ENCODE measurements around the gene THAP3.
A peak's percentile ranks its signal among the peaks of the same experiment; 100 is the strongest.

THAP3 gene

DNA sequence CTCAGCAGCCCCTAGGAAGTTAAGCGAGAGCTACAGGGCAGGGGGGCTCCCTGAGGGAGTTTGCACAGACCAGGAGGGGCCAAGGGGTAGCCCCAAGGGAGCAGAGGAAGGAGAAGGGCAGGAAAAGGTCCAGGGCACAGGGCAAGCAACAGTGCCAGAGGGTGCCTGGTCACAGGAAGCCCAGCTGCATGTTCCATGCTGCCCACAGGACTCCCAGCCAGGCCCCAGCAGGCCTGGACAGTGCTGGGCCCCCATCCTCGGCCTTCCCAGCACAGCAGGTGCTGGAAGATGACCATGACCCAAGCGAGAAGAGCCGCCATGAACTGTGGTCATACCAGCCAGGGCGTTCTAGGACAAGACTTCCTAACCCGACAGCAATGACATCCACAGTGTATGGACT lies 33.0 kb upstream of the THAP3 start:
- CTCF ChIA-PET, result interaction anchor here (1.0 to 4.7 kb wide), 6 partner anchors 10 to 45 kb away, joined by 3 to 48 read pairs (median 4); partner anchors contain the start of genes KLHL21, NOL9 and TAS1R1
- no peaks in the 10 kb centered on the region for H3K27me3 ChIP-seq (replicated peaks in 2 of 5; ENCODE audit: control insufficient read depth in 4 of 5, insufficient read depth in 5 of 5, low read length in 4 of 5)
- H3K4me3 ChIP-seq (ENCODE audit: control insufficient read depth in 1 of 7, extremely low read depth in 1 of 7, insufficient read depth in 4 of 7, low read depth in 2 of 7, low read length in 6 of 7), result peak overlapping the region in 2 of 7 experiments; percentile 4 to 55
- DNase-seq, result no peak
- H3K27ac ChIP-seq (ENCODE audit: insufficient read depth in 1 of 2, low read depth in 1 of 2, low read length in 2 of 2, poor library complexity in 1 of 2, severe bottlenecking in 2 of 2), result no peak overlapping the region
- no peaks in the 10 kb centered on the region for H3K9me3 ChIP-seq (ENCODE audit: control extremely low read depth in 1 of 5, control insufficient read depth in 4 of 5, insufficient read depth in 2 of 5, low read depth in 1 of 5, low read length in 4 of 5)
- peaks cover 7 to 92% (median 62%) of the 10 kb centered on the region in 4 experiments for H3K36me3 ChIP-seq (ENCODE audit: control insufficient read depth in 4 of 4, insufficient read depth in 4 of 4, low read length in 3 of 4)
- 78% methylated on average over 6 of the region's 6 CpGs for WGBS (ENCODE audit: insufficient coverage)
- H3K4me1 ChIP-seq (ENCODE audit: control extremely low read depth in 1 of 4, control insufficient read depth in 4 of 4, insufficient read depth in 4 of 4, low read length in 3 of 4), result peaks cover 6 to 71% (median 62%) of the 10 kb centered on the region in 4 experiments
- POLR2A ChIA-PET, result interaction anchor here (1.0 to 1.3 kb wide), 2 partner anchors 9 to 12 kb away, joined by 4 to 5 read pairs; no protein-coding TSS in a partner anchor

DNA sequence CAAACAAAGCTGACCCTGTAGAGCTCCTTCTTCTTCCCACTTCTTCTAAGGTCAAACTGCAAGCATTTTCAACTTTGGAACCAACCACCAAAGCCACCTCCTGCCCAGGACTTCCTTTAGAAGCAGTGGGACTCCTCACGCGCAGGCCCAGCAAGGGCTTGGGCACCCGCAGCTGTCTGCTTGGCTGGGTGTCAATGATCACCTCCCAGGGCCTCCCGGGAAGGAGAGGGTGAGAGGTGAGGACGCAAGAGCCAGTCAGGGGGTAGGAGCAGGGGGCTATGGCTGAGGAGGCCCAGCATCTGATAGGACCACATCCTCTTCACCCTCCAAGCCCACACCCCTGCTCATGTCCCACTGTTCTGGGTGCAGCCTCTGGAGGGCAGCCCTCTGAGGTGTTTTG lies 32.2 kb upstream of the THAP3 start:
- Histone ChIP-seq H3K36me3 (ENCODE audit: control insufficient read depth in 4 of 4, insufficient read depth in 4 of 4, low read length in 3 of 4) (peaks cover 7 to 92% (median 65%) of the 10 kb centered on the region in 4 experiments), H3K4me1 (ENCODE audit: control extremely low read depth in 1 of 4, control insufficient read depth in 4 of 4, insufficient read depth in 4 of 4, low read length in 3 of 4) (peaks cover 6 to 63% (median 55%) of the 10 kb centered on the region in 4 experiments), H3K27ac (ENCODE audit: insufficient read depth in 1 of 2, low read depth in 1 of 2, low read length in 2 of 2, poor library complexity in 1 of 2, severe bottlenecking in 2 of 2) (no peak overlapping the region), H3K9me3 (ENCODE audit: control extremely low read depth in 1 of 5, control insufficient read depth in 4 of 5, insufficient read depth in 2 of 5, low read depth in 1 of 5, low read length in 4 of 5) (no peaks in the 10 kb centered on the region), H3K4me3 (ENCODE audit: control insufficient read depth in 1 of 7, extremely low read depth in 1 of 7, insufficient read depth in 4 of 7, low read depth in 2 of 7, low read length in 6 of 7) (no peak overlapping the region), H3K27me3 (replicated peaks in 2 of 5; ENCODE audit: control insufficient read depth in 4 of 5, insufficient read depth in 5 of 5, low read length in 4 of 5) (no peaks in the 10 kb centered on the region)
- POLR2A ChIA-PET, result no interaction called here
- DNase-seq, result no peak
- CTCF ChIA-PET, result interaction anchor here (1.2 kb wide), 1 partner anchor 10 kb away, joined by 3 read pairs; the partner anchor contains the start of gene KLHL21
- WGBS (ENCODE audit: insufficient coverage), result no CpG with 5 or more reads among the region's 5 CpGs

DNA sequence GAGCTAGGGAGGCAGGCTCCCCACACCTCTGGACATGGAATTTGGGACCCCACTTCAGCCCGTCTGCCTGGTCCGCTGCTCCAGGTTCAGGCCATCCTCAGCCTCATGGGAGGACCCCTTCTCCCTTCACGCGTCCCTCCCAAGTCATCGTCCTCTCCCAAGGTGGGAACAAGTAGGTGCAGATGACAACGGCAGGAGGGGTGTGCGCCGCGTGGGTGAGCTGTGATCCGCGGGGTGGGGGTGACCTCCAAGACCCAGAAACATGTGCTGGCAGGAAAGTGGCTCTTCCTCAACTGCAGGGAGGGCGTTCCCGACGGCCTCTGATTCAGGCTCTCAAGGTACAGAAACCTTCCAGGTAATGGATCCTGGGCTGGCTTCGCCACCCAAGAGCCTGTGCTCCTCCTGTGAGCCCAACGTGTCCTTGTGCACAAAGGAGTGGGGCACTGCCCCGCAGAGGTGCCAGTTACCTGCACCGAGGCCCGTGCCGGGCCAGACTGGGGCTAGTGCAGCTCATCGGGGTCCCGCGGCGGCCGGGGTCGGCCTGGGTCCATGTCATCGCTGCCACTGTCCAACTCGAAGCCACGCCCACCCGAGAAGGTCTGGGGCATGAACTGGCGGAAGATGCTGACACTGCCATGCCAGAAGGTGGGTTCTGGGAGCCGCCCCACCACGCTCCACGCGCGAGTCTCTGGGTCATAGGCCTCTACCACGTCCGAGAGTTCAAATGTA lies 31.6 kb upstream of the THAP3 start:
- DNase-seq, result no peak
- Histone ChIP-seq H3K27ac (ENCODE audit: insufficient read depth in 1 of 2, low read depth in 1 of 2, low read length in 2 of 2, poor library complexity in 1 of 2, severe bottlenecking in 2 of 2) (no peak overlapping the region), H3K4me1 (ENCODE audit: control extremely low read depth in 1 of 4, control insufficient read depth in 4 of 4, insufficient read depth in 4 of 4, low read length in 3 of 4) (peaks cover 6 to 62% (median 55%) of the 10 kb centered on the region in 4 experiments), H3K4me3 (ENCODE audit: control insufficient read depth in 1 of 7, extremely low read depth in 1 of 7, insufficient read depth in 4 of 7, low read depth in 2 of 7, low read length in 6 of 7) (no peak overlapping the region), H3K36me3 (ENCODE audit: control insufficient read depth in 4 of 4, insufficient read depth in 4 of 4, low read length in 3 of 4) (peaks cover 7 to 92% (median 65%) of the 10 kb centered on the region in 4 experiments), H3K27me3 (replicated peaks in 2 of 5; ENCODE audit: control insufficient read depth in 4 of 5, insufficient read depth in 5 of 5, low read length in 4 of 5) (no peaks in the 10 kb centered on the region), H3K9me3 (ENCODE audit: control extremely low read depth in 1 of 5, control insufficient read depth in 4 of 5, insufficient read depth in 2 of 5, low read depth in 1 of 5, low read length in 4 of 5) (no peaks in the 10 kb centered on the region)
- POLR2A ChIA-PET, result no interaction called here
- CTCF ChIA-PET, result interaction anchor here (1.2 kb wide), 1 partner anchor 10 kb away, joined by 3 read pairs; the partner anchor contains the start of gene KLHL21
- 96% methylated on average over 36 of the region's 38 CpGs for WGBS (ENCODE audit: insufficient coverage)

DNA sequence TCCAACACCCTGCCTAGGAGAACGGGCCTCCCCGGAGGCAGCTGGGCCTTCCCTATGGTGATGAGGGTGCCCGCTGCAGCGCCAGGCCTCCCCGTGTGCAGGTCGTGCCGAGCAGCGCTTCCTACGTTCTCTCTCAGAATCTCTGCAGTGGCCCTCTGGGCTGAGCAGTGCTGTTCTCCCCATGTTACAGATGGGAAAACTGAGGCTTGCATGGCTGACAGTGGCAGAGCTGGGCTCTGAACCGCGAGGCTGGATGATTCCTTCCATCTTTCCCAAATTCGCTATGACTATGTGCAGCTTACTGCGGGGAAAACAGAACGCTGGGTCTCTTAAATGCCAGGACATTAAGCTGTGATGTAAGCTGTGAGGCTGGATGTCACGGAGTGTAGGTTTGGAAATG lies 30.9 kb upstream of the THAP3 start:
- H3K9me3 ChIP-seq (ENCODE audit: control extremely low read depth in 1 of 5, control insufficient read depth in 4 of 5, insufficient read depth in 2 of 5, low read depth in 1 of 5, low read length in 4 of 5), result no peaks in the 10 kb centered on the region
- CTCF ChIA-PET, result no interaction called here
- 98% methylated on average over 13 of the region's 15 CpGs for WGBS (ENCODE audit: insufficient coverage)
- H3K36me3 ChIP-seq (ENCODE audit: control insufficient read depth in 4 of 4, insufficient read depth in 4 of 4, low read length in 3 of 4), result peaks cover 7 to 86% (median 65%) of the 10 kb centered on the region in 4 experiments
- H3K27me3 ChIP-seq (replicated peaks in 2 of 5; ENCODE audit: control insufficient read depth in 4 of 5, insufficient read depth in 5 of 5, low read length in 4 of 5), result no peaks in the 10 kb centered on the region
- H3K4me3 ChIP-seq (ENCODE audit: control insufficient read depth in 1 of 7, extremely low read depth in 1 of 7, insufficient read depth in 4 of 7, low read depth in 2 of 7, low read length in 6 of 7), result no peak overlapping the region
- H3K27ac ChIP-seq (ENCODE audit: insufficient read depth in 1 of 2, low read depth in 1 of 2, low read length in 2 of 2, poor library complexity in 1 of 2, severe bottlenecking in 2 of 2), result no peak overlapping the region
- DNase-seq, result no peak
- H3K4me1 ChIP-seq (ENCODE audit: control extremely low read depth in 1 of 4, control insufficient read depth in 4 of 4, insufficient read depth in 4 of 4, low read length in 3 of 4), result peaks cover 6 to 57% (median 49%) of the 10 kb centered on the region in 4 experiments
- POLR2A ChIA-PET, result no interaction called here

DNA sequence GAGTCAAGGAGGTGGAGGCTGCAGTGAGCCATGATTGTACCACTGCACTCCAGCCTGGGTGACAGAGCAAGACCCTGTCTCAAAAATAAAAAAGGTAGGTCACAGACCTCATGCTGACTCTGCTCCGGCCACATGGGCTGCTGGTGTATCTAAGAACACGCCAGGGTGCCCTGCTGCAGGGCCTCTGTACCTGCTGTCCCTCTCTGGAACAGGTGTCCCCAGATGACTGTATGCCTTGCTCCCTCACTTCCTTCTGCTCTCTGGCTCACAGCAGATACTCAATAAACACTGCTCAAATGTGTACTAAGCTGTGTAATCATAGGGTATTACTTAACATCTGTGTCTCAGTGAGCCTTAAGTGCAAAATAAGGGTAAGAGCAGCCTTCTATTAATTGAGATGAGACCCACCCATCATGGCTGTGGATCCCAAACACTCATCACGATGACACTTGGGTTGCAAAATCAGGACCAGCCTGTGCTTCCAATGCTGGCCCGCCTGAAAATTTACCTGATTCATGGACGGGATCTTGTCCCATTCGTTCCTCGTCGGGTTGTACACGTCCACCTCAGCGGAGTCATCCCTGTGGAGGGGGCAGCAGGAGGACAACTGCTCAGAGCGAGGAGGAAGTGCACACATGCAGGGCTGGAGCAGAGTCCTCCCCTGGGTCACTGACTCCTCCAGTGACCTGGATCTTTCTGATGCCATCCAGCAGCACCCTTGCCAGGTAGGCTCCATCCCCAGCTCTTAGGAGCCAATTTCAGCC lies 29.5 kb upstream of the THAP3 start:
- ChIA-PET POLR2A (no interaction called here), CTCF (interaction anchor here (1.2 kb wide), 1 partner anchor 42 kb away, joined by 3 read pairs; no protein-coding TSS in a partner anchor)
- DNase-seq, result no peak
- no peak overlapping the region for H3K4me3 ChIP-seq (ENCODE audit: control insufficient read depth in 1 of 7, extremely low read depth in 1 of 7, insufficient read depth in 4 of 7, low read depth in 2 of 7, low read length in 6 of 7)
- H3K4me1 ChIP-seq (ENCODE audit: control extremely low read depth in 1 of 4, control insufficient read depth in 4 of 4, insufficient read depth in 4 of 4, low read length in 3 of 4), result peaks cover 8 to 57% (median 49%) of the 10 kb centered on the region in 4 experiments
- H3K27me3 ChIP-seq (replicated peaks in 2 of 5; ENCODE audit: control insufficient read depth in 4 of 5, insufficient read depth in 5 of 5, low read length in 4 of 5), result no peaks in the 10 kb centered on the region
- 96% methylated on average over 11 of the region's 11 CpGs for WGBS (ENCODE audit: insufficient coverage)
- H3K27ac ChIP-seq (ENCODE audit: insufficient read depth in 1 of 2, low read depth in 1 of 2, low read length in 2 of 2, poor library complexity in 1 of 2, severe bottlenecking in 2 of 2), result no peak overlapping the region
- peaks cover 7 to 81% (median 60%) of the 10 kb centered on the region in 4 experiments for H3K36me3 ChIP-seq (ENCODE audit: control insufficient read depth in 4 of 4, insufficient read depth in 4 of 4, low read length in 3 of 4)
- no peaks in the 10 kb centered on the region for H3K9me3 ChIP-seq (ENCODE audit: control extremely low read depth in 1 of 5, control insufficient read depth in 4 of 5, insufficient read depth in 2 of 5, low read depth in 1 of 5, low read length in 4 of 5)

DNA sequence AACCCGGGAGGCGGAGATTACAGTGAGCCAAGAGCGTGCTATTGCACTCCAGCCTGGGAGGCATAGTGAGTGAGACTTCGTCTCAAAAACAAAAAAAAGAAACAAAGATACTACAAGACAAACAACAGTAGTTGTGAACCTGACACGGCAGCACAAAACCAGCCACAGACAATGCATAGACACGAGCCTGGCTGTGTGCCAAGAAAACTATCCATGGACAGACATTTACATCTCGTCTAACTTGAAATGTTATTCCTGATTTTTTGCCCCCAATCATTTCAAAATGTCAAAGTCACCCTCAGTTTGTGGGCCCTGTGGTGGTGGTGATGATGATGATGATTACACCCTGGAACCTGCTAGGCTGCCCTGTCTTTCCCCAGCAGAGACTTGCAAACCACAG lies 28.3 kb upstream of the THAP3 start:
- WGBS (ENCODE audit: insufficient coverage), result 84% methylated on average over 6 of the region's 7 CpGs
- peaks cover 10 to 55% (median 49%) of the 10 kb centered on the region in 4 experiments for H3K4me1 ChIP-seq (ENCODE audit: control extremely low read depth in 1 of 4, control insufficient read depth in 4 of 4, insufficient read depth in 4 of 4, low read length in 3 of 4)
- H3K27ac ChIP-seq (ENCODE audit: insufficient read depth in 1 of 2, low read depth in 1 of 2, low read length in 2 of 2, poor library complexity in 1 of 2, severe bottlenecking in 2 of 2), result no peak overlapping the region
- ChIA-PET CTCF (interaction anchor here (1.2 kb wide), 1 partner anchor 43 kb away, joined by 3 read pairs; no protein-coding TSS in a partner anchor), POLR2A (no interaction called here)
- no peak overlapping the region for H3K4me3 ChIP-seq (ENCODE audit: control insufficient read depth in 1 of 7, extremely low read depth in 1 of 7, insufficient read depth in 4 of 7, low read depth in 2 of 7, low read length in 6 of 7)
- no peak for DNase-seq
- no peaks in the 10 kb centered on the region for H3K9me3 ChIP-seq (ENCODE audit: control extremely low read depth in 1 of 5, control insufficient read depth in 4 of 5, insufficient read depth in 2 of 5, low read depth in 1 of 5, low read length in 4 of 5)
- H3K27me3 ChIP-seq (replicated peaks in 2 of 5; ENCODE audit: control insufficient read depth in 4 of 5, insufficient read depth in 5 of 5, low read length in 4 of 5), result no peaks in the 10 kb centered on the region
- H3K36me3 ChIP-seq (ENCODE audit: control insufficient read depth in 4 of 4, insufficient read depth in 4 of 4, low read length in 3 of 4), result peaks cover 7 to 75% (median 56%) of the 10 kb centered on the region in 4 experiments

Data from common myeloid progenitor, CD34-positive (primary cell).